Naive thymus-derived CD4-positive, alpha-beta T cell (primary cell): ENCODE measurements around the gene ENDOV. TPM values are rescaled to one million over a fixed set of nuclear protein-coding genes. Genes with fewer than 3 reads are reported as not detected.

Source experiments
- ATAC-seq: fragments of 150-1000 bp; cut with Tn5 transposase; 2 replicates; pipeline ENCODE4 v1.10.0; 2021; ENCODE audit warnings: mild to moderate bottlenecking, moderate library complexity
- CTCF ChIA-PET: fragments of 350-600 bp; sonication (Branson Sonifier 250); formaldehyde crosslinking; loops from one replicate; lab custom pipeline; 2021; ENCODE audit warnings: antibody characterized with exemption; lab: Charles Lee
- POLR2A ChIA-PET: fragments of 350-600 bp; sonication (Branson Sonifier 250); formaldehyde crosslinking; loops from one replicate; lab custom pipeline; 2021; ENCODE audit warnings: antibody characterized with exemption, inconsistent platforms; lab: Charles Lee
- DNase-seq, 9 donors: peaks; one replicate each; pipeline versions ENCODE4 v3.0.0 to v3.0.0-alpha.2; 2020 to 2022; ENCODE audit warnings: mixed read lengths in 1 of 9
- H3K27ac ChIP-seq: one replicate; pipeline ENCODE4 v1.7.0; 2013; ENCODE audit warnings: mild to moderate bottlenecking, low read depth, low read length, moderate library complexity
- H3K27me3 ChIP-seq, 2 donors: one replicate each; pipeline ENCODE4 v1.7.0; 2013; ENCODE audit warnings: low read length in 2 of 2, mild to moderate bottlenecking in 2 of 2, moderate library complexity in 2 of 2; ENCODE audit not compliant: control insufficient read depth in 2 of 2, insufficient read depth in 2 of 2
- H3K36me3 ChIP-seq, 3 experiments: 1 replicate in 2 of 3; 2 replicates in 1 of 3; pipeline ENCODE4 v1.7.0; 2013; ENCODE audit warnings: low read length in 3 of 3, mild to moderate bottlenecking in 3 of 3, moderate library complexity in 1 of 3; ENCODE audit not compliant: insufficient read depth in 3 of 3, control insufficient read depth in 2 of 3
- H3K4me1 ChIP-seq, 2 donors: one replicate each; pipeline ENCODE4 v1.7.0; 2013; ENCODE audit warnings: low read length in 2 of 2, mild to moderate bottlenecking in 2 of 2, moderate library complexity in 1 of 2; ENCODE audit not compliant: control insufficient read depth in 2 of 2, insufficient read depth in 2 of 2
- H3K4me3 ChIP-seq: 2 replicates; pipeline ENCODE4 v1.7.0; 2013; ENCODE audit warnings: mild to moderate bottlenecking, low read length
- H3K9me3 ChIP-seq, 3 experiments: 1 replicate in 2 of 3; 2 replicates in 1 of 3; pipeline ENCODE4 v1.7.0; 2013; ENCODE audit warnings: low read length in 3 of 3; ENCODE audit not compliant: control insufficient read depth in 2 of 3
- H3K27ac Mint-ChIP-seq, 9 donors: one replicate each; pipeline ENCODE4 v1.8.0; 2020 to 2022; ENCODE audit warnings: mixed read lengths in 9 of 9, mild to moderate bottlenecking in 8 of 9, moderate library complexity in 5 of 9, inconsistent platforms in 2 of 9
- H3K27me3 Mint-ChIP-seq, 5 donors: one replicate each; pipeline ENCODE4 v1.8.0; 2021 to 2022; ENCODE audit warnings: mixed read lengths in 5 of 5, mild to moderate bottlenecking in 1 of 5
- H3K36me3 Mint-ChIP-seq, 5 donors: one replicate each; pipeline ENCODE4 v1.8.0; 2020 to 2022; ENCODE audit warnings: mixed read lengths in 5 of 5, mild to moderate bottlenecking in 3 of 5, inconsistent platforms in 1 of 5
- H3K4me1 Mint-ChIP-seq, 7 donors: one replicate each; pipeline ENCODE4 v1.8.0; 2020 to 2022; ENCODE audit warnings: mixed read lengths in 7 of 7, mild to moderate bottlenecking in 3 of 7, inconsistent platforms in 1 of 7
- H3K4me3 Mint-ChIP-seq, 10 donors: one replicate each; pipeline ENCODE4 v1.8.0; 2020 to 2022; ENCODE audit warnings: mild to moderate bottlenecking in 10 of 10, mixed read lengths in 10 of 10, moderate library complexity in 6 of 10, inconsistent platforms in 2 of 10
- H3K9me3 Mint-ChIP-seq, 11 donors: one replicate each; pipeline ENCODE4 v1.8.0; 2020 to 2022; ENCODE audit warnings: mixed read lengths in 11 of 11, mild to moderate bottlenecking in 4 of 11, inconsistent platforms in 1 of 11, moderate library complexity in 1 of 11
- intact Hi-C, 2 donors: fragments of 100-400 bp; cut with micrococcal nuclease; formaldehyde crosslinking; loops; one replicate each; pipeline ENCODE4 v1.15.1; 2023
- polyA plus RNA-seq, 2 donors: library from polyadenylated mRNA; unstranded; fragments of 300-500 nt; fragmentation: Illumina TruSeq; gene quantifications; one replicate each; pipeline ENCODE4 v1.2.3, GENCODE V29; 2021
- total RNA-seq, 6 experiments: library from RNA in 5 of 6; stranded (reverse) in 5 of 6; gene quantifications; 1 replicate in 5 of 6; 2 replicates in 1 of 6; pipeline ENCODE4 v1.2.3 and lab custom pipeline; 2021 to 2026

Gene ENDOV
- total and polyA plus RNA-seq, 7 experiments from 2014 or later = 7.5 to 26.5 (median 20.9) TPM

- intact Hi-C loops = loop anchor here (10.0 kb wide), 5 partner anchors 247 to 1407 kb away; partner anchors contain the start of genes BAIAP2 (in 1 of the 2), FAAP100 (in 1 of the 2) and P4HB (in 1 of the 2)
- CTCF ChIA-PET = no interaction called here
- Mint-ChIP-seq H3K9me3 (peaks cover 0 to 1% (median 0%) of the 10 kb centered on the region in 11 donors), H3K27ac (peak overlapping the region in 2 of 9 donors; percentile 28 to 71), H3K4me1 (peaks cover 0 to 35% (median 15%) of the 10 kb centered on the region in 7 donors), H3K36me3 (peaks cover 0 to 3% (median 0%) of the 10 kb centered on the region in 5 donors), H3K4me3 (no peak overlapping the region), H3K27me3 (peaks cover 9 to 35% (median 26%) of the 10 kb centered on the region in 5 donors)
- no peak for DNase-seq
- H3K27me3 ChIP-seq = peaks cover 0 to 3% of the 10 kb centered on the region in 2 donors
- H3K4me3 ChIP-seq = no peak overlapping the region
- ATAC-seq = no peak
- H3K36me3 ChIP-seq = peaks cover 0 to 7% (median 0%) of the 10 kb centered on the region in 3 experiments
- POLR2A ChIA-PET = interaction anchor here (0.6 kb wide), 1 partner anchor 192 kb away, joined by 3 read pairs; no protein-coding TSS in a partner anchor
- no peak overlapping the region for H3K27ac ChIP-seq
- no peaks in the 10 kb centered on the region for H3K9me3 ChIP-seq
- H3K4me1 ChIP-seq = peaks cover 11 to 14% of the 10 kb centered on the region in 2 donors
Observed at GRCh38 chr17:80458016-80458415, 43.0 kb downstream of the ENDOV start.

- DNase-seq (no peak), ATAC-seq (no peak)
- ChIA-PET POLR2A (no interaction called here), CTCF (no interaction called here)
- H3K4me3 ChIP-seq = no peak overlapping the region
- H3K4me1 Mint-ChIP-seq = peaks cover 0 to 23% (median 8%) of the 10 kb centered on the region in 7 donors
- no peaks in the 10 kb centered on the region for H3K9me3 ChIP-seq
- intact Hi-C loops = loop anchor here (10.0 kb wide), 5 partner anchors 246 to 1406 kb away; partner anchors contain the start of genes BAIAP2 (in 1 of the 2), FAAP100 (in 1 of the 2) and P4HB (in 1 of the 2)
- no peaks in the 10 kb centered on the region for H3K9me3 Mint-ChIP-seq
- H3K4me1 ChIP-seq = peaks cover 5 to 7% of the 10 kb centered on the region in 2 donors
- H3K36me3 Mint-ChIP-seq = peaks cover 0 to under 1% (median 0%) of the 10 kb centered on the region in 5 donors
- H3K27me3 Mint-ChIP-seq = peaks cover 9 to 35% (median 26%) of the 10 kb centered on the region in 5 donors
- H3K27ac ChIP-seq = no peak overlapping the region
- H3K27me3 ChIP-seq = peaks cover 0 to 3% of the 10 kb centered on the region in 2 donors
- no peak overlapping the region for H3K27ac Mint-ChIP-seq
- peaks cover 0 to 6% (median 0%) of the 10 kb centered on the region in 3 experiments for H3K36me3 ChIP-seq
- H3K4me3 Mint-ChIP-seq = no peak overlapping the region
Observed at GRCh38 chr17:80459234-80459633, 44.3 kb downstream of the ENDOV start.

GRCh38 chr17:80460429-80460834 is 45.5 kb downstream of the ENDOV start:
- Histone ChIP-seq H3K9me3 (no peaks in the 10 kb centered on the region), H3K27me3 (peaks cover 0 to 3% of the 10 kb centered on the region in 2 donors), H3K4me1 (peaks cover 2 to 3% of the 10 kb centered on the region in 2 donors), H3K36me3 (no peaks in the 10 kb centered on the region), H3K27ac (no peak overlapping the region), H3K4me3 (no peak overlapping the region)
- intact Hi-C loops = no loop called here
- H3K9me3 Mint-ChIP-seq = no peaks in the 10 kb centered on the region
- no peak for DNase-seq
- ChIA-PET CTCF (no interaction called here), POLR2A (no interaction called here)
- H3K4me3 Mint-ChIP-seq = no peak overlapping the region
- H3K27me3 Mint-ChIP-seq = peaks cover 9 to 35% (median 28%) of the 10 kb centered on the region in 5 donors
- no peak for ATAC-seq
- H3K4me1 Mint-ChIP-seq = peaks cover 0 to 18% (median 4%) of the 10 kb centered on the region in 7 donors
- no peaks in the 10 kb centered on the region for H3K36me3 Mint-ChIP-seq
- no peak overlapping the region for H3K27ac Mint-ChIP-seq

GRCh38 chr17:80461528-80462160 is 46.7 kb downstream of the ENDOV start:
- Mint-ChIP-seq H3K36me3 (no peaks in the 10 kb centered on the region), H3K27ac (no peak overlapping the region), H3K9me3 (no peaks in the 10 kb centered on the region), H3K4me1 (peaks cover 0 to 13% (median 0%) of the 10 kb centered on the region in 7 donors), H3K4me3 (no peak overlapping the region), H3K27me3 (peaks cover 12 to 36% (median 32%) of the 10 kb centered on the region in 5 donors)
- Histone ChIP-seq H3K9me3 (no peaks in the 10 kb centered on the region), H3K4me3 (no peak overlapping the region), H3K4me1 (no peaks in the 10 kb centered on the region), H3K27ac (no peak overlapping the region), H3K27me3 (peaks cover 0 to 1% of the 10 kb centered on the region in 2 donors), H3K36me3 (no peaks in the 10 kb centered on the region)
- intact Hi-C loops = no loop called here
- ChIA-PET POLR2A (no interaction called here), CTCF (no interaction called here)
- ATAC-seq (no peak), DNase-seq (no peak)

- peaks cover 0 to 4% (median 0%) of the 10 kb centered on the region in 5 donors for H3K36me3 Mint-ChIP-seq
- POLR2A ChIA-PET = interaction anchor here (0.9 kb wide), 1 partner anchor 9 kb away, joined by 4 read pairs; no protein-coding TSS in a partner anchor
Observed at GRCh38 chr17:80463784-80464400, 48.9 kb downstream of the ENDOV start.

GRCh38 chr17:80464486-80464885 is 49.5 kb downstream of the ENDOV start:
- DNase-seq (no peak), ATAC-seq (no peak)
- H3K4me3 ChIP-seq = no peak overlapping the region
- H3K4me1 ChIP-seq = no peaks in the 10 kb centered on the region
- no peaks in the 10 kb centered on the region for H3K4me1 Mint-ChIP-seq
- no peak overlapping the region for H3K27ac ChIP-seq
- no peak overlapping the region for H3K27ac Mint-ChIP-seq
- peaks cover 25 to 41% (median 34%) of the 10 kb centered on the region in 5 donors for H3K27me3 Mint-ChIP-seq
- H3K9me3 ChIP-seq = no peaks in the 10 kb centered on the region
- no peaks in the 10 kb centered on the region for H3K27me3 ChIP-seq
- no peaks in the 10 kb centered on the region for H3K36me3 ChIP-seq
- intact Hi-C loops = no loop called here
- H3K36me3 Mint-ChIP-seq = peaks cover 0 to 5% (median 0%) of the 10 kb centered on the region in 5 donors
- ChIA-PET CTCF (no interaction called here), POLR2A (interaction anchor here (0.9 kb wide), 1 partner anchor 10 kb away, joined by 4 read pairs; no protein-coding TSS in a partner anchor)
- H3K4me3 Mint-ChIP-seq = no peak overlapping the region
- H3K9me3 Mint-ChIP-seq = no peaks in the 10 kb centered on the region

More at GRCh38 chr17:80463784-80464400, 48.9 kb downstream of the ENDOV start:
- Mint-ChIP-seq H3K9me3 (no peaks in the 10 kb centered on the region), H3K27me3 (peaks cover 26 to 41% (median 35%) of the 10 kb centered on the region in 5 donors), H3K4me1 (no peaks in the 10 kb centered on the region), H3K4me3 (no peak overlapping the region), H3K27ac (no peak overlapping the region)
- H3K9me3 ChIP-seq = no peaks in the 10 kb centered on the region
- no peaks in the 10 kb centered on the region for H3K27me3 ChIP-seq
- DNase-seq = no peak
- H3K4me3 ChIP-seq = no peak overlapping the region
- no peaks in the 10 kb centered on the region for H3K4me1 ChIP-seq
- CTCF ChIA-PET = no interaction called here
- no peak for ATAC-seq
- intact Hi-C loops = no loop called here
- H3K36me3 ChIP-seq = no peaks in the 10 kb centered on the region
- H3K27ac ChIP-seq = no peak overlapping the region
